GM19395 (cell line): ENCODE results near the gene TLR6.

Experiments
- ATAC-seq: cut with Tn5 transposase; IDR thresholded peaks from one replicate; pipeline ENCODE4 v1.9.1; 2021; ENCODE audit warnings: mild to moderate bottlenecking, moderate library complexity; ENCODE audit not compliant: unreplicated experiment

TLR6 gene

GRCh38 chr4:38856524-38857337 is at the start of gene TLR6:
TSS of gene TLR6 (minus strand) at chr4:38856817. CDS start at chr4:38829473, 27,344 bp downstream.
- peak; percentile 44 for ATAC-seq

- ATAC-seq, result no peak
Observed at GRCh38 chr4:38905652-38906385, 49.2 kb upstream of the TLR6 start.

GRCh38 chr4:38904682-38905081 is 48.1 kb upstream of the TLR6 start:
- ATAC-seq, result no peak

- no peak for ATAC-seq
Observed at GRCh38 chr4:38904090-38904666, 47.6 kb upstream of the TLR6 start.

GRCh38 chr4:38902695-38903094 is 46.1 kb upstream of the TLR6 start:
- ATAC-seq, result no peak

- no peak for ATAC-seq
Observed at GRCh38 chr4:38902221-38902620, 45.6 kb upstream of the TLR6 start.

- ATAC-seq, result no peak
Observed at GRCh38 chr4:38898245-38898644, 41.6 kb upstream of the TLR6 start.

- no peak for ATAC-seq
Observed at GRCh38 chr4:38896940-38897339, 40.3 kb upstream of the TLR6 start.

- ATAC-seq, result no peak
Observed at GRCh38 chr4:38894322-38894982, 37.8 kb upstream of the TLR6 start.

- no peak for ATAC-seq
Observed at GRCh38 chr4:38891051-38891983, 34.7 kb upstream of the TLR6 start.

GRCh38 chr4:38889143-38889542 is 32.5 kb upstream of the TLR6 start:
- ATAC-seq, result no peak

GRCh38 chr4:38884254-38884653 is 27.6 kb upstream of the TLR6 start:
- no peak for ATAC-seq

GRCh38 chr4:38876636-38877035 is 20.0 kb upstream of the TLR6 start:
- no peak for ATAC-seq

GRCh38 chr4:38873290-38873944 is 16.8 kb upstream of the TLR6 start:
- ATAC-seq, result no peak

- no peak for ATAC-seq
Observed at GRCh38 chr4:38872620-38873019, 16.0 kb upstream of the TLR6 start.

- no peak for ATAC-seq
Observed at GRCh38 chr4:38871593-38871992, 15.0 kb upstream of the TLR6 start.

GRCh38 chr4:38870098-38870808 is 13.6 kb upstream of the TLR6 start:
- no peak for ATAC-seq

- no peak for ATAC-seq
Observed at GRCh38 chr4:38869511-38869910, 12.9 kb upstream of the TLR6 start.
